Activated CD8-positive, alpha-beta memory T cell treated with anti-CD3 and anti-CD28 coated beads, Interleukin-2, amount 50 U/mL, for 24 hours (primary cell): ENCODE data around the gene HOXC11.

Experiments used
- DNase-seq: peaks from one replicate; pipeline ENCODE4 v3.0.0-alpha.2; 2020; ENCODE audit errors: extremely low read depth

Gene HOXC11

GRCh38 chr12:54009171-54010052, 36.5 kb downstream of the HOXC11 start:
- no peak for DNase-seq

DNA sequence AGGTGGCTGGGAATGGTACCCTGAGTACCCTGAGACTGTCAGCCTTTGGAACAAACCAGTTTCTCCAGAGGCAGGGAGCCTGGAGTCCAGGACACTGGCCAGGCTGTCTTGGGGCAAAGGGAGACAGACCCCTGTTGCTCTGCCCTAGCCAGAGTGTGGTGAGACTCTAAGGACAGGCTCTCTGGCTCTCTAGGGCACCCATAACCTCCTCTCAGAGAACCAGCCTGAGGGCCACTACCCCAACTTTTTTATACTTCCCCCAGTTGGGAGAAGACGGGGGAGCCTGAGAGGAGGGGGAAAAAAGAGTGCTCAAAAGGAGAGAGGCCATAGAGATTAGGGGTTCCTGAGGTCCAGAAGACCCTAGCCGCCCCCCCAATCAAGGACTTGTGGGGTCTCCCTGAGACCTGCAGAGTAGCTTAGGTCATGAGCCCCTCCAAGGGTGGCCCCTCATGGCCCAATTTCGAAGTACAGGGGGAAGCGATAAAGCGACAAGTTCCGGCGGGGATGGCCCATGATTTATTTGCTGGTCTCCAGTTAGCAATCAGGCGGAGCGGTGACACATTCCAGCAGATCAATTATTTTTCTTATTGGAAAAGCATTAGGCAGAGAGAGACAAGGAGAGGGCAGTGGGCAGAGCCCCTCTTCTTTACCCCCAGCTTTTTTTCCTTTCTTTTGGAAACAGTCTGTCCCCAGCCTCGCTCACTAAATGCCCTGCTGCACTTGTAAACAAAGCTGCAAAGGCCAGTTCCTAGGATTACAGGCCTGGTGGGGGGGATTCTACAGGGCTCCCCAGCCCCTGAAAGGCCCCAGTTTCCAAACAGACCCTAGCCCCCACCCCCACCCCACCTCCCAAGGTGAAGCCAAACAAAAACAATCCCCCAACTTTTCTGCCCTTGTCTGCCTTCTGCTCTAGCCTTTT, 37.4 kb downstream of the HOXC11 start:
- DNase-seq = no peak

DNA sequence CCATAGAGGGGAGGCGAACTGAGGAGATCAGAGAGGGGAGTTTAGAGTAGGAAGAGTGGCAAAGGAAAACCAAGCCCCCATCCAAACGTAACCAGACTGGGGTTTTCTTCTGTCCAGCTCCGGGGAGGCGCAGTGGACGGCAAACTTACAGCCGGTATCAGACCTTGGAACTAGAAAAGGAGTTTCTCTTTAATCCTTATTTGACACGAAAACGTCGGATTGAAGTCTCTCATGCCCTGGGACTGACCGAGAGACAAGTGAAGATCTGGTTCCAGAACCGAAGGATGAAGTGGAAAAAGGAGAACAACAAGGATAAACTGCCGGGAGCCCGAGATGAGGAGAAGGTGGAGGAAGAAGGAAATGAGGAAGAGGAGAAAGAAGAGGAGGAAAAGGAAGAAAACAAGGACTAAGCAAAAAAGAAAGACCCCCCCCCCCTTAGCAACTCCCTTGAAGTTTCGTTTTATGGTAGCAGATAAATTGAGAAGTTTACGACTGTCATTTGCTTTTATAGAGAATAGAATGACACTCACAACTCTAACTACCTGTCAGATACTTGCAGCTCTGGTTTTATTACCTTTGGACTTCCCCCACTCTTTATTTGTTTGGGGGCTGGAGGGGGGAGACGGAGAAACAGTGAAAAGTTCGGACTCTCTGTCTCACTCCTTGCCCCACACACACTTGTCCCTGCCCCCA, 38.2 kb downstream of the HOXC11 start:
- no peak for DNase-seq

- no peak for DNase-seq
Observed at GRCh38 chr12:54011665-54012532, 39.0 kb downstream of the HOXC11 start.

DNA sequence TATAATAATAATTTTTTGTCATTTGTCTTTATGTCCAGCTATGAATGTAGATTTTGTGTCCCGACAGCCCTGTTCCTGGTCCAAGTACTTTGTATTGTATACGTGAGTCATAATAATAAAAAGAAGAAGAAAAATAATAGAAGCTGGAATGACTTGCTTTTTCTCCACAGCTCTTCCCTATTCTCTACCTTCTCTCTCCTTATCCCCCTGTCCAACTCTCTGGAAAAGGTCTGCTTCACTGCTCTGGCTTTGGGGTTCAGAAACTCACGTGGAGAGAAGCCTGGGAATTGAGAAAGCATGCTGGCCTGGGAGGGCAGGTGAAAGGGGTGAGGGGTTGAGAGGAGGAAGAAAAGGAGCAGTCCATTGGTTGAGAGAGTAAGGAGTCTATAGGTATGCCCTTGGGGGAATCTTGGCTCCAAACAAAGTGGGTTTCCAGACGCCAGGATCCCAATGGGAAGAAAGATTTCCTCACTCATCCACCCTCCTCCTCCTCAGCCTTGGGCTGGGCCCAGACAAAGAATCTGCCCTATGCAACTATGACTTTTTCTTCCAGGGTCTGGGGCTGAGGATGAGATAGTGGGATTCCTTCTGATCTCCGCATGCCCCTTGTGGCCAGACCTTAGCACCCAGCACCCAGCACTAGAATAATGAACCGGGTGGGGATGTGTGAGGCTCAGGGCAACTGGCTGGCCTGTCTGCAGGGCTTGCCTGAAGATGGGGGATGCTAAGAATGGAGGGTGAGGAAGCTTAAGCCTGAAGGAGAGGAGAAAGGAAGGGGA, 39.9 kb downstream of the HOXC11 start:
- DNase-seq = no peak

GRCh38 chr12:54014377-54015017, 41.6 kb downstream of the HOXC11 start:
- no peak for DNase-seq

DNA sequence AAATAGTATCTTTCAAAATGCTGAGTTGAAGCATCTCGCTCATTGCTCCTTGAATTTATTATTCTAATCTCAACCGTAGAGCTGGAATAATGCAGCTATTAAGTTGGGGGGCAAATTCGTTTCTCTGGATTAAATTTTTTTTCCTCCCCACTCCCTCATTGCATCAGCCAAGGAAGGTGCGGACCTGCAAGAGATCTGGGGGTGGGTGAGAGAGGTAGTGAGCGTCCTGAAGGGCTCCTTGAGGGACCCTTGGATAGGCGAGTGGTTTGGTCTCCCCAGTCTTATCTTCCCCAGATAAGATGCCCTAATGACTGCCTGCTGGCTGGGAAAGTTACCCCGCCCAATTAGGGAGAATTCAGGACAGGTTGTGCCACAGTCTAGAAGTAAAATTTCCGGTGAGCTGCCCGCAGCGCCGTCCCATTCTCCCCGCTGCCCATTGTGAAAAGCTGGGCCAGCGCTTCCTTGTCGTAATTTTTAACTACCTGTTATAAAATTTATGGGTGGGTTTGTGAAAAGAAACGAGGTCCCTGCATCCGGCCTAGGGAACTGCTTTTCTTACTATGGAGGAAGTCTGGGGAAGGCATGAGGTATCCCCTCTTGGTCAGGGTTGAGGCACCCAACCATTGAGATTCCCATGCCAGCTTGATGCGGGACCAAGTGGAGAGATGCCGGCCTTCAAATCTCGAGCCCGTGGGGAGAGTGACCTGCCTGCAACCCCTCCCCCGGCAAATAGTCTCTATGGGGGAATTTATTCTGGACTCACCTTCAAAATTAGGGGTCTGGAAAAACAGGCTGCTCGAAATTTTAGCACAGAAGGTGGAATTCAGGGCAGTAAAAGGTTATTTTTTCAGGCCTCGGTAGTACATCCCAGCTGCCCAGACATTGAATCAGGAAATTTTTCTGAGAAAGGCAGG, 42.3 kb downstream of the HOXC11 start:
- no peak for DNase-seq

GRCh38 chr12:54016051-54016450, 43.1 kb downstream of the HOXC11 start:
- no peak for DNase-seq

- no peak for DNase-seq
Observed at GRCh38 chr12:54016478-54016964, 43.6 kb downstream of the HOXC11 start.

DNA sequence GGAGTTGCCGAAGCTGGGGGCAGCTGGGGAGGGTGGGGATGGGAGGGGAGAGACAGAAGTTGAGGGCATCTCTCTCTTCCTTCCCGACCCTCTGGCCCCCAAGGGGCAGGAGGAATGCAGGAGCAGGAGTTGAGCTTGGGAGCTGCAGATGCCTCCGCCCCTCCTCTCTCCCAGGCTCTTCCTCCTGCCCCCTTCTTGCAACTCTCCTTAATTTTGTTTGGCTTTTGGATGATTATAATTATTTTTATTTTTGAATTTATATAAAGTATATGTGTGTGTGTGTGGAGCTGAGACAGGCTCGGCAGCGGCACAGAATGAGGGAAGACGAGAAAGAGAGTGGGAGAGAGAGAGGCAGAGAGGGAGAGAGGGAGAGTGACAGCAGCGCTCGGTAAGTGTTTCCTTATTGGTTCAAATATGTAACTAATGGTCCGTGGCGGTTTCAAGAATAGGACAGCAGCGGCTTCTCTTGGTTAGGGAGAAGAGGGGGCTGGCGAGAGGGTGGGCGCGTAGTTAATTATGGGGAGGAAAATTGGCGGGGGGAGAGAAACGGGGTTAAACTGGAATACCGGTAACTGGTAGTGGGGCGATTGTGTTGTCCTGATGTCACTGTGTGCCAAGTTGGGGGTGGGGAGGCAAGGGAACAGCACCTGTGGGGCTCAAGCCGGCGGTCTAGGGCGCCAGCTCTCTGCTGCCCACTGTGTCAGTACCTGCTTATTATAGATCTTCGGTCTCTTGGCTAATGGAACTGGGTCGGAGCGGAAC, 44.3 kb downstream of the HOXC11 start:
- DNase-seq = no peak

GRCh38 chr12:54017878-54018467, 45.0 kb downstream of the HOXC11 start:
- DNase-seq = no peak

DNA sequence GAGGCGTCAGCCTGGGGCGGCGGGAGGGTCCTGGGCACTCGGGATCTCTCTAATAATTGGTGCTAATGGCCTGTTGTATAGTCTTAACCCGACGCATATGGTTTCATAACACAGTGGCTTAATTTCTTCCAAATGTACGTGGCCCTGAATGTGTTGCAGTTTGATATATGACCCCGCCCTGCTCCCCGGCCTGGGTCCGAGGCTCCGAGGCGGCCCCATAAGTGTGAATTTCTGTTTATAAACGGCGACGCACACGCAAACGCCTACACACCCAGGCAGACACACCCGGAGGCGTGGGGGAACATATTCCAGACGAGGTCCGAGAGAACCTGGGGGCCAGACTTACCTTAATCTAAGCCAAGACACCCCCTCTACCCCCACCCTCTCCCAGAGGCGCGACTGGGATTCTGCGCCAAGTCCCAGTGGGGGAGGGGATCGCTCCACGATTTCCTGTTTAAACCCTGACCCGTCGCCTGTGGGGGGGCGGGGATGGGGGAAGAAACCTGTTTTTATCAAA, 45.6 kb downstream of the HOXC11 start:
- no peak for DNase-seq

DNA sequence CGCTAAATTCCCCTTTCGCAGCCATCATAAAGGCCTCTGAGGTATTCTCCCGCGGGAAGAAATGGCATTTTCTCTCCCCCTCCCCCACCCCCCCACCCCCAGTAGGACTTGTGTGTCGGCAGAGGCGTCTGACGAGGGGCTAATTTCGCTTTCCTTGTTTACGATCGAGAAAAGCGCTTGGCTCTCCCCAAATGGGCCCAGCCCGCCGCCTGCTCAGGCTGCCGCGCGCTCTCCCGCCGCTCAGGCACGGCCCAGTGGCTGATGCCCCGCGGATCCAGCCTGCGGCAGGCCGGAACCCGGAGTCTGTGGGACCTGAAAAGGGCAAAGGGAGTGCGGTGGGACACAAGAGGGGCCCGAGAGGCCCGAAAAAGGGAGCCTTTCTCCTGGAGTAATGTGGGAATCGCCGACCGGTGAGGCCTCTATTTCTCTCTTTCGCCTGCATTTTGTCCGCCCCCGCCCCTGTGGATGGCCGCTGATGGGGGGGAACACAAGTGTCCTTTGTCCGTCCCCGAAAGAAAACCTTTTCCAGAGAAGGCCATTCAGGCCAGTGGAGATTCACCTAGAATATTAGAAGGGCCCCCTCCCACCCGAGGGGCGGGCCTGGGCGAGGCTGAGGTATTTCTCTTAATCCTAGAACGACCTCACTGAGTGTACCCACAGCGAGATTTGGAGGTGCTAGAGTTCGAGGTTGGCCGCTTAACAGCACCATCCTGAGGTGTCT, 46.3 kb downstream of the HOXC11 start:
- DNase-seq = no peak

DNA sequence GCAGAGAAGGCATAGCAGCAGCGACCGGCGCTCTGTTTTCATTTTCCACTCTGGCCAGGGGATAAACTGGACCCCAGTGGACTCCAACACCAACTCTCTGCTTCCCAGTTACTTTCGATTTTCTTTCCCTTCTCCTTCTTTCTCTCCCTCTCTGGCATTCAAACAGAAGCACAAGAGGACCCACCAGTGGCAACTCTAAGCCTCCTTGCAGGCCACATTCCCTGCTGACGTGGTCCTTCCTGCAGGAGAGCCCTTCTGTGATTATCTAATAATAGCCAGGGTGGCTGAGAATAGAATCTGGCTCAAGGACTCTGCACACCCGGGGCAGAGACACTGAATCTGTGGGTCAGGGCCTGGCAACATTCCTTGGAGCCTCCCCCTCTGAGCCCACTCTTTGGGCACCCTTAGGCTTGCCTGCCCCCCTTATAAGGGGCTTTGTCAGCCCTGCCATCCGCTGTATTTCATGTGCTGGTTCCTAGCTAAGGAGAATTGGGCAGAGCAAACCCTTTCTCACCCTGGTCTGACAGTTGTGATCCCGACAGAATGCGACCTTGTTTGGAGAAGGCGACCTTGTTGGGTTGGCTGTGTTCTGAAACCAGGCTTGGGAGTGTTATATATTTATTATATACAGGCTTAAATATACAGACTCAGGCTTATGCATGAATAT, 47.1 kb downstream of the HOXC11 start:
- no peak for DNase-seq

DNA sequence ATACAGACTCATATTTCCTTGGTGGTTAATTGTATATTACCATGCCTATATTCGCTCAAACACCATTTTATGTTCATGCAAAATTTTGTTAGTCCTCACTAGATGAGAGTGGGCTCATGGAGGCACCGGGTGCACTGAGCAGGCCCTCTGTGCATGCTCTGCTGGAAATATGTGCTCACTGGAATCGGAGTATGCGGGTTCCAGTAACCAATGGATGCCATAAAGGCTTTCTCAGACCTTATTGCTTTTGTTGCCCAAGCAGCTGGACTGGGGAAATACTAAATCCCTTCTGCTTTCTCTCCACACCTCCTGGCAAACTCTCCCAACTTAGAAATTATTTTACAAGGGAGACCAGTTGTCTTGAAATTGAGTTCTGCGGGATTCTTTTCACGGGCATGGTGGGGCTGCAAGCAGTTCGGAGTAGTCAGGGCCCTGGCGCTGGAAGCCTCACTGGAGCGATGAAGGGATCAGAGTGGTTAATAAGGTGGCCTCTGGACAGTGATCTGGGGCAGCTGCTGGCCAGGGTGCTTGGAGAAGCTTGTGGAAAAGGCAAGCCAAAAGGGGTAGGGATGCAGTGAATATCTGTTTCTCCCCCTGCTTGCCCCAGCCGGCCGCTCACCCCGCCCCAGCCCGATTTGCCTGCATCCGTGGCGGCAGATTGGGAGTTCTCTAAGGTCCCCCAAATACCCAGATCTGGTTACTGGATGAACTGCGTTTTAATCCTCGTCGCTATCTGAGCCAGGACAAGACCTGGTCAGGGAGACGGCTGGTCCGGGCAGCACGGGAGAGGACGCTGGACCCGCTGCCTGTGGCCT, 47.9 kb downstream of the HOXC11 start:
- no peak for DNase-seq
